GM21367 (cell line): Measurements from ENCODE around the gene TUBA4B.
"Not testable (repeated sequence)": the region's sequence is repeated elsewhere in the genome, so short reads cannot be mapped to it uniquely, and the experiment has no call there.

Experiments used
- ATAC-seq: cut with Tn5 transposase; IDR thresholded peaks from one replicate; pipeline ENCODE4 v1.9.1; 2021; ENCODE audit not compliant: unreplicated experiment

The TUBA4B gene

DNA sequence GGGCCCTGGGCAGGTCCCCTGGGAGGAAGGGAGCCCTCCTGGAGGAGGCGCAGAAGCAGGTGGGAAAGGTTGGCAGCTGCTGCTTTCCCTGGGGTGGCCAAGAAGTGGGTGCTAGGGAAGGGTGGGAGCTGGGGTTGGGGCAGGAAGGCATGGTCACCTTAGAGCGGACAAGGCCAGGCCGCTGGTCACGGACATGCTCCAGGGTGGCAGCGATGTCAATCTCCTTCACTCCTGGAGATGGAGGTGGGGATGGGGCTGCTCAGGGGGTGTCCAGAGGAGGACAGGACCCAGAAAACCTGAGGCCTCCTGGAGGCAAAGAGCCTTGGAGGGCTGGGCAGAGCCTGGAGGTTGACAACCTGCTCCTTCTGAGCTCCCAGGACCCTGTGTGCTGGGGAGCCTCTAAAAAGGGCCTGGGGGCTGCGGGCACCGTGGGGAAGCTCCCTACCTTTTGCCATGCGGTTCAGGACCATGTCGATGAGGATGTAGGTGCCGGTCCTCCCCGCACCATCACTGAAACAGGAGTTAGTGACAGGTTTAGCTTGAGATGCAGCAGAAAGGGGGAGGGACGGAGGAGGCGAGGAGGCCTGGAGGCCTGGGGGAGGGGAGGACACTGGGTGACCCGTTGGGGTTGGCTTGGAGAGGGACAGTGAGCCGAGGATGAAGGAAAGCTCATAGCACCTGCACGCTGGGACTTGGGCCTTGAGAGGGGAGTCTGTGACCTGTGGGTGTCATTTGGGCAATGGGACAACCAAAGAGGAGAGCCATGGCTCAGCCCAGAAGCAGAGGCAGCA is 37.5 kb downstream of the TUBA4B start:
- no peak for ATAC-seq

DNA sequence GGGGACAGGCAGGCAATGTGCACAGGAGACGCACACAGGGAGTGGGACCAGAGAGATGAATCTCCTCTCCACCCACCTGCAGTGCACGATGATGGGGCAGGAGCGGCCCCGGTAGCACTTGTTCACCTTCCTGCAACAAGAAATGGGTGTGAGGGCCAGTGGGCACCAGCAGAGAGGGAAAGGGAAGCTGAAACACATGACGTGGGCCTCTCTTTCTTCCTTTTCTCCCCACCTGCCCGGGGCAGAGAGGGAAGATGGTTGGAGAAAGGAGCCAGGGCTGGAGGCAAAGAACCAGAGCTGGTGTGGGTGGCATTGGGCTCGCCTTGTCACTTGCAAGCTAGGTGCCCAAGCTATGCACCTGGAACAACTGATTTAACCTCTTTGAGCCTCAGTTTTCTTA is 38.4 kb downstream of the TUBA4B start:
- ATAC-seq, result no peak

DNA sequence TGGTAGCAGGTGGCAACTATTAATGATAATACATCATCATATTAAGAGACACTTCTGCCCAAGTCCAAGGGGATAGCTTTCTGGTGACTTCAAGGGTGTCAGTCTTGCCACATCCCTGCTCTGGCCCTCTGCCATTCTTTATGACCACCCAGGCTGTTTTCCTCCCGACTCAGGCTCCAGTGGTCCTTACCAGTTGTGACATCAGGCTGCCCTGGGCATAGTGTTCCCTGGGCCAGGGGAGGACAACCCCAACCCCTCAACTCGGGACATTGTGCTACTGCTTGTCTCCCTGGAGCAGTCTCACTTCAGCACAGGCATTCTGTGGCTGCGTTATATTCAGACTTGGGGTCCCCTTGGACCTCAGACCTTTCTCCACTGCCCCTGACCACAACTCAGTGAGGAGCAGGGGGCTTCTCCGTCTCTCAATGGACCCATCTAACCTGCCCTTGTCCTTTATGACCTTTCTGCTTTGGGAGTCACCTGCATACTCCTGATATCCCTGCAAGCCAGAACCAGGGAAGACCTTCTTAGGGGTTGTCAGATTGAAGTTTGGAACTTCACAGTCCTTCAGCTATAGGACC is 39.0 kb downstream of the TUBA4B start:
- no peak for ATAC-seq

DNA sequence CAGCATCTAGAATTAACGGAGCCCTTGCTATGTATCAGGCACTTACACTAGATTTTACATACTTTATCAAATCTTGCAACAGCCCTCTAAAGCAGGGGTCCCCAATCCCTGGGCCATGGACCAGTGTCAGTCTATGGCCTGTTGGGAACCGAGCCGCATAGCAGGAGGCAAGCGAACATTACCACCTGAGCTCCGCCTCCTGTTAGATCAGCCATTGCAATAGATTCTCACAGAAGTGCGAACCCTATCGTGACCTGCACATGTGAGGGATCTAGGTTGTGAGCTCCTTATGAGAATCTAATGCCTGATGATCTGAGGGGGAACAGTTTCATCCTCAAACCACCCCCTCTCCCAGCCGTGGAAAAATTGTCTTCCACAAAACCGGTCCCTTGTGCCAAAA is 39.6 kb downstream of the TUBA4B start:
- no peak for ATAC-seq

DNA sequence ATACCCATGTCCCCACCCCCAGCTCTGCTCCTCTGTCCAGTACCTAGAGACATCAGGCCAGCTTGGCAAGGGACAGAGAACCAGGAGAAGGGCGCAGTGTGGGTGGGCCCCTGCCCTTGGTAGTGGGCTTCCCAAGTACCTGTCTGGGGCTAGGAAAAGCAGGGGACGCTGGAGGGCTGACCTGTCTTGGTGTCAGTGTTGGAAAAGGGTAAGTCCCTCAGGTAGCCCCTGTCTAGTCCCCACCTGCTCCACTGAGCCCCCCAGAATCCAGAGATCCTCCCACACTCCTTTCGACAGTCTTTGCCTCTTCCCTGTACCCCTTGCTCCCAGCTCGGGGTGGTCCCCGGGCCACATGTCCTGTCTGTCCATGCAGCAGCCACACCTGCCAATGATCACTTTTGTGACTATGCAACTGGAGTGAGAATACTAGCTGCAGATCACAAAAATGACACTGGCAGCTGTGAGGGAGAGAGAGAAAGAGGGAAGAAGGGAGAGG is 40.7 kb downstream of the TUBA4B start:
- ATAC-seq, result no peak

DNA sequence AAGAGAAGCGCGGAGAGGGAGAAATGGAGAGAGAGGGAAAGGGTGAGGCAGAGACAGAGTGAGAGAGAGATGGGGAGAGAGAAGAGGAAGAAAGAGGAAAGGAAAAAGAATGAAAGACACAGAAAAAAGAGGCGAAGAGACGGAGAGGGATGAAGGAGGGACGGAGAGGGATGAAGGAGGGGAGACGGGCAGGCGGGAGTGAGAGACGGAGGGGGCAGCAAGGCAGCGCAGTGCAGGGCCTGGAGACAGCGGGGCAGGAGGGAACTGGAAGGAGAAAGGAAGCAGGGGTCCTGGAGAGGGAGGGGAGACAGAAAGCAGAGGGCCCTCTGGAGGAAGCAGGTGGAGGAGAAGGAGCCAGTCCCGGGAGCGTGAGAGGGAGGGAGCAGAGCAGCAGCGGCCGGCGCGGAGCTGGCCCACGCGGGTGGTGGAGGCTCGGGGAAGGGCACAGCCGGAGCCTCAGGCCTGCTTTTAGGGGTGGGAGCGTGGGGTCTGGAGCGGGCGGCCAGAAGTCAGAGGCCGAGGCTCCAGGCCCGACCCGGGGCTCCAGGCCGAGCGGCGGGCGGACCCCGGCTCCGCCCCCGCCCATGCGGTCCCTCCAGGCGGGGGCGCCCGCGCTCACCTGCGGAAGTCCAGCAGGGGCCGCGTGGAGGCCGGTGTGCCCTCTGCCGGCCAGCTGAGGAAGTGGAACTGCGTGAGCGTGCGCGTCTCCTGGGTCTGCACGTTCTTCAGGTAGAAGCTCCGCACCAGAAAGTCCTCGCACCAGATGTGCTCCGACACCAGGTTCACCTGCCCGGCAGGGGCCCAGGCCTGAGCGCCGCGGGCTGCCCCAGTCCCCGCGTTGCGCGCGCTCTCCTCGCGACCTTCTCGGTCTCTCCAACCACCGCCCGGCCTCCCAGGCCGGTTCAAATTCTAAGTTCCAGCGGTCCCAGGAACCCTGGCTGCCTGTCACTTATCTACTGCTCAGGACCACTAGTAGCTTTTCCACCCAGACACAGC is 41.6 kb downstream of the TUBA4B start:
- ATAC-seq, result peak; percentile 86

DNA sequence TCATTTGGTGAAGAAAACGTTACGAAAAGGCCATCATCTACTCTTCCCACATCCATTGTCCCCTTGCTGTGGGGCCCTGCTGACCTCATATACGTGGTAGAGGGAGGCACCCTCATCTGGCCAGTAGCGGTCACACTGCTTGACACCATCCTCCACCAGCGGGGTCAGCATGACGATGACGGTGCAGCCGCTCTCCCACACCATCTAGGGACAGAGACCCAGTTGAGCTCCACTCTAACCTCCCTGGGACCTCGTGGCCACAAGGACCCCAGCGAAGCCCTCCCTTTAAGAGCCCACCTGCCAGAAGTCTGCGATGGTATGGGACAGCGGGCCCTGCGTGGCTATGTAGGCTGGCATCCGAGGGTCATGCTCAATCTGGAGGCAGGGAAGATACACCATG is 43.1 kb downstream of the TUBA4B start:
- no peak for ATAC-seq

DNA sequence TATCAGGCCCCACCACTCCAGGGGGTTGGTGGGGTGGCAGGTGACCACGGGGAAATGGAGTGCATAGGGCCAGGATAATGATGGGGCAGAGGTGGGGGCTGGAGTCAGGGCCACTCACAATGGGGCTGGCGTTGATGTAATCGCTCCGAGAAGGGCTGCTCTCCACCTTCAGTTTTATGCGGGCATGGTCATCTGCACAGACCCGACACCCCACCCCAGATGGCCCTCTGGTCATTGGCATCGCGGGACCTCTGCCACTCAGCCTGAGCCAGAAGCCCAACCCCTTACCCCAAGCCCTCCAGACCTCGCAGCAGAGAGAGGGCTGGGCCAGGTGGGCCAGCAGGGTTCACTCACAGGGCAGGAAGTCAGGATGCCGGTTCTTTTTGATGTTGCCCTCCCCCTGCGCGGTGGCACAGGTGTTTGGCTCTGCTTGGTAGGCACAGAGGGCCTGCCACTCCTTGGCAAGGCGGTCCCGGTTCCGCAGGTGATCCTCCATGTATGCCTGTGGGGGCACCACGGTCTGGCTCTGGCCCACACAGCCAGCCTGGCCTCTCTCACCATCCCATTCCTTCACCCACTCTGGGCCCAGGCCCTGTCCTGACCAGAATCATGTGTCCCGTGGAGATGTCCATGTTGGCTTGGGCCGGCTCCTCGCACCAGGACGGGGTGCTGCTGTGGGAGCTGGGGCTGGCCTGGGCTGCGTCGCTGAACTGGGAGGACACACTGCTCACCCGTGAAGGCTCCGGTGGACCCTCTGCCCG is 43.8 kb downstream of the TUBA4B start:
- no peak for ATAC-seq

DNA sequence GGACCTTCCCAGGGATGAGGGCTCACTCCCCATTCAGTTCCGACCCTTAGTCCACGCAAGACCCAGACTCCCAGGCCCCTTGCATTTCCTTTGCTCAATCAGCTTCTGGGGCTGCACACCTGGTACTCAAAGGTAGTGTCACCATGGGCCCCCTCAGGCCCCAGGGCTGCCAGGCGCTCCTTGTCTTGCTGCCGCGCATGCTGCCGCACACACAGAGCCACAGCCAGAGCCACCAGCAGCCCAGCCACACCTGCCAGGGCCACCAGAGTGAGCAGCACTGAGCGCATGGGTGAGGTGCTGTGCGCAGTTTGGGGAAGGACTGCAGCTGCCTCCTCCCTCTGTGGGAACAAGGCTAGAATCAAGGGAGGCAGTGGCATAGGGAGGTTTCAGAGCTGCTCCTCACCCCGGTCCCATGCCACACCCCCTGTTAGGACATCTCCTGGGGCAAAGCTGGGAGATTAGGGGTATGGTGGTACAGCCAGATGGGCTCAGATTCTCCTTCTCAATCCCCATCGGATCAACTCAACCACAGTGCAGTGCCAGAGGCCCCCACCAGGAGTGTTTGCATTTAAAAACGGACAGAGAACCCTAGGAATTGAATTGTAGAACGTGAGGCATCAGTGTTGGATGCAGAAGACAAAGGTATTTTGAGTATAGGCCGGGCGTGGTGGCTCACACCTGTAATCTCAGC is 44.9 kb downstream of the TUBA4B start:
- no peak for ATAC-seq

DNA sequence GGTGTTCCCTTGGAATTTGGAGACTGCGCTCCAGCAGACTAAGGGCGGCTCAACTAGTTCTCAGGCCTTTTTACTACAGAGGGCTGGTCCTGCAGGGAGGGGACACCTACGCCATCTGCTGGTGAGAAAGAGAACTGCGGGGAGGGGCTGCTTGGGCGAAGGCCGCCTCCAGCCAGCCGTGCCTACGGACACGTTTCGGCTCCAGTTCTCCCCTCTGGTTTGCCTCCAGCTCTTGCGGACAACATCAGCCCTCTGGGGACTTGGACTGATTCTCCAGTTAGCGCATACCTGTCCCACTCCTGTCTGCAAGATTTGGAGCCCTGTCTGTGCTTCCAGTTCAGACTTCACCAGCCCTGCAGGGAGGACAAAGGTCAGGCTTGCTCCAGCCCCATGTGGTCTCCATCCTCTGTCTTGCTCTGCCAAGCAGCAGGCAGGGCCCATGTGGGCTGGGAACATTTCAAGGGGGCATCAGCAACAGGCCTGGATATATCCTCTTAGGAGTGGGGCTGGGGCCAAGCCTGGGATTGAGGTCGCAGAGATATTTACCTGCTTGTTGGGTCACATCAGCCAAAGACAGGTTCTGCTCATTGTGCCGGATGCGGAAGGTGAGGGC is 45.8 kb downstream of the TUBA4B start:
- no peak for ATAC-seq

DNA sequence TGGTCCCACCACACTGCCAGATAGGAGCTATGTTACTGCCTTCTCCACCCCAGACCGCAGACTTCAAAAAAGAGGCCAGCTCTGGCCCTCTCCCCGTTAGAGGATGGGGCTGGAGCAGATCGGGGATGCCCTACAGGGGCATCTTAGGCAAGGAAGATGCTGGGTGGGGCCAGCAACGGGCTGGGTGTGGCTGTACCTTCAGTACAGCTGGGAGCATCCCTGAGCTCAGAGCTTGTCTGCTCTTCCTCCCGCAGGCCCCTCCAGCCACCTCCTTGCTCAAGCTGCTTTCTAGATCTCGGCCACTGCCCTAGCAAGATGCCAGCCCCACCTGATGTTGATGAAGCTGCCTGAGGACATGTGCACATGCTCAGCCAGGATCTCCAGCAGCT is 46.3 kb downstream of the TUBA4B start:
- no peak for ATAC-seq

DNA sequence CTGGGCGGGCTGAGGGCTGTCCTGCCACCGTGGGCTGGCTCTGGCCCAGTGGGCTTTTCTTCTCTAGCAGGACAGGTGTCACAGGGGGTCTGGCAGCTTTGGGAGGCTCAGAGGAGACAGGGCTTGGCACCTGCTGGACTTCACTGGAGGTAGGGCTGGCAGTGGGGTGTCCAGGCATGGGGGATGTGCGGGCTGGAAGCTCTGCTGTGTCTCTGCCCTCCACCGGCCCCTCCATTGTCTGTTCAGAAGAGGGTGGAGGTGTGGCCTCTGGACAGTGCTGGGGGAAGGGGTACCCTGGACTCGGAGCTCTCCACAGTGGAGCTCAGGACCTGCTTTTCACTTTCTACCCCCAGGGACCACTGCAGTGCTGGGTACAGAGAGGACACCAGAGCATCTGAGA is 47.0 kb downstream of the TUBA4B start:
- ATAC-seq, result no peak

DNA sequence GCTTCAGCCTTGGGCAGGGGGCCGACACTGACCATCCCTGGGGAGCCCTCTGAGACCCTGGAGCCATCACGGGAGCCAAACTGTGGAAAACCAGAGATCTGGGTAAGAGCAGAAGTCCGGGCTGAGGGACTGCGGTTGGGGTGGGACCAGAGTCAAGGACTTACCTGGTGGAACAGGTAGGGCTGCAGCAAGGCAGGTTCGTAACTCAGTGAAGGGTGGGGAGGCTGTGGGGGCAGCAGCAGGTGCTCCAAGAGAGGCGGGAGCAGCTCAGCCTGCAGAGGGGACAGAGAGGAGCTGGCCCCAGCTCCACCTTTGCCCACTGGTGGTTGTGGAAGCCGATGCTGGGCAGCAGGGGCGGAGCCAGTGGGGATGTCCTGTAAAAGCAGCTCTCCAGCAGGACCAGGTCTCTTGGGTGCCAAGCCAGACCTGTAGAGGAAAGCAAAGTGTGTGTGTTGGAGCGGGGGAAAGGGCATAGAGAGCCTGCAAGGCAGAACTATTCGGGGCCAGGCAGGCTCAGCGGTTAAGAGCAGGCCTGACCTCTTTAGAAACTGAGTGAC is 49.4 kb downstream of the TUBA4B start:
- ATAC-seq, result no peak

DNA sequence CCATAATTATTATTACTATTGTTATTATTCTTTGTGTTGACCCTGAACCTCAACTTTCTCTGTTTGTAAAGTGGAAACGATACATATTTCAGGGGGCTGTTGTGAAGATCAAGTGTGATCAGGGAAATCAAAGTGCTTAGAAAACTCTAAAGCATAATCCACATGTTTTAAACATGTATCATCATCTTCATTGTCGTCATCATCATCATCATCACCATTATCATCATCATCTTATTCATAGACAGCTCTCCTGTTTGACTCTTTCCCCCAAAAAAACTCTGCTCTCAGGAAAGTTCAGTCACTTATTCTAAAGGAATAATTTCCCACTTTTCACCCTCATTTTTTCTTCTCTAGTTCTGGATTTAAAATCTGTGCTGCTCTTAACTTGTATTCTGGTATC is 51.2 kb downstream of the TUBA4B start:
- no peak for ATAC-seq

DNA sequence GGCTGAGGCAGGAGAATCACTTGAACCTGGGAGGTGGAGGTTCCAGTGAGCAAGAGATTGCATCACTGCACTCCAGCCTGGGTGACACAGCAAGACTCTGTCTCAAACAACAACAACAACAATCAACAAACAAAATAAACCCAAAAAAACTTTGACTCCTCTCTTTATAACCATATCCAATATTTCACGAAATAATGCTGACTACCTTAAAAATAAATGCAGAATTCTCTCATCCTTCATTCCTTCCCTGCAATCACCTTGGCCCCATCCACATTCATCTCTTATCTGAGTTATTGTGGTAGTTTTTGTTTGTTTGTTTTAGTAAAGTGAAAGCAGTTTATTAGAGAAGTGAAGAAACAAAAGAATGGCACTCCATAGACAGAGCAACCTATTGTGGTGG is 53.0 kb downstream of the TUBA4B start:
- no peak for ATAC-seq

DNA sequence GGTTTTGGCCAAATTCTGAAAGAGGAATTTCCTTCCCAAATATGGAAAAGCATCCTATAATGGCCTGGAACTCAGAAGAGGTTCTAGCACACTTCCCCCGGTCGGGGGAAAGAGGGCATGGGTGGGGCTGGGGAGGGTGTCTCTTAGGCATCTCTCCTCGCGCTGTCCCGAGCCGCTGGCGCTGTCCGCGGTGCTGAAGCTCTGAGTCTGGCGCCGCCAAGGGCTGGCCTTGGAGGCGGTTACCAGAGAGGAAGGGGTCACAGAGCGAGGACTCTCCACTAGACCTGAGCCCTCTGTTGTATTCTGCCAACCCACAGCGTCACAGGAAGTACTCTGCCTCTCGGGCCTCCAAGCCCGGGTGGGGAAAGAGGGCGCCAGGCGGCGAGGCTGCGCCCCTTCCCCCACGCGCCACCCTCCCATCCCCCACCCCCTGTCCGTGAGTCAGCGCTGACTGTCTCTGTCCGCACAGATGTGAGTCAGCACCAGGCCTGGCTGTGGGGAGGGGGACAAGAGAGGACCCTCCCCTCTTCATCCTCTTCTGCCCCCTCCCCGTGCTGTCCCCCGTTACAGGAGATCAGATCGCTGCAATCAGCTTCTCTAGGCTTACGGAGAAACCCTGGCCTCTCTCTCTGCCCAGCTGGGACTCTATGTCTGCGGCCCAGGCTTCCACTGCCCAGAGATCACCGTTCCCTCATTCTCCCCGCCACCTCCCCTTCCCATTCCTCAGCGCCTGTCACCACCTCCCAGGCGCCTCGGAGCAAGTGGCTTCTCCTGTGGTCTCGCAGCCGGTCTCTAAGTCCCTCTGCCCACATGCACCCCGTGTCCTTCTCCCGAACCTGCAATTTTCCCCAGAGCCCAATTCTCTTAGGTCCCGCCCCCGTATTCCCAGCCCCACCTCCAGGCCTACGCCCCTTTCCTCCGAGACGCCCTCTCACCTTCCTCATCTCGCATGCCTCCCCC is 55.4 kb downstream of the TUBA4B start:
- ATAC-seq, result no peak

DNA sequence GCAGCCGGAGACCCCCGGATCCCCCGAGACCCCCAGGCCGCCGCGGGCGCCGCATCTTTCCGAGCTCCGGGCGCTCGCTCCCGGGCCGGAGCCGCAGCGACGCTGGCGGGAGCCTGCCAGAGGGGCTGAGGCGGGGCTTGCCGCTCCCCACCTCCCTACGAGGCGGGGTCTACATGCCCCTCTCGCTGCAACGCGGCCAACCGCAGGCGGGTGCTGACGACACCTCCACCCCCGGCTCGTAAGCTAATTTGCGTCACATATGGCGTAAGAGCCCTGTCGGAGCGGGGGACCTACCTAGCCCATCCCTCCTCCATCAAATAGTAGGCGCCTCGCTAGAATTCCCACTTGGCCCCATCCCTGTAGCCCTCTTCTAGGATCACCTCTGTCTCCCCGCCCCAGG is 56.2 kb downstream of the TUBA4B start, which contains the start of gene PTPRN:
Gene PTPRN, minus strand, starts transcription at position 124 of the 400 bp plus-strand sequence. Its CDS starts 69 bp downstream, at position 55.
- no peak for ATAC-seq

DNA sequence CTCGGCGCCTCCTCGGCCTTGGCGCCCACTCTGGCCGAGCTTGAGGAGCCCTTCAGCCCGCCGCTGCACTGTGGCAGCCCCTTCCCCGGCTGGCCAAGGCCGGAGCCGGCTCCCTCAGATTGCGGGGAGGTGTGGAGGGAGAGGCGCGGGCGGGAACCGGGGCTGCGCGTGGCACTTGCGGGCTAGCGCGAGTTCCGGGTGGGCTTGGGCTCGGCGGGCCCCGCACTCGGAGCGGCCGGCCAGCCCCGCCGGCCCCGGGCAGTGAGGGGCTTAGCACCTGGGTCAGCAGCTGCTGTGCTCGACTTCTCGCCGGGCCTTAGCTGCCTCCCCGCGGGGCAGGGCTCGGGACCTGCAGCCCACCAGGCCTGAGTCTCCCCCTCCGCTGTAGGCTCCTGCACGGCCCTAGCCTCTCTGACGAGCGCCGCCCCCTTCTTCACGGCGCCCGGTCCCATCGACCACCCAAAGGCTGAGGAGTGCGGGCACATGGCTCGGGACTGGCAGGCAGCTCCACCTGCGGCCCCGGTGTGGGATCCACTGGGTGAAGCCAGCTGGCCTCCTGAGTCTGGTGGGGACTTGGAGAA is 59.7 kb downstream of the TUBA4B start:
- not testable (repeated sequence) for ATAC-seq
